ENCODE data around the gene COL5A3. TPM values are rescaled to one million over a fixed set of nuclear protein-coding genes. Genes with fewer than 3 reads are reported as not detected.

Gene COL5A3
- polyA plus RNA-seq, 1 experiment = 24.9 TPM

DNA sequence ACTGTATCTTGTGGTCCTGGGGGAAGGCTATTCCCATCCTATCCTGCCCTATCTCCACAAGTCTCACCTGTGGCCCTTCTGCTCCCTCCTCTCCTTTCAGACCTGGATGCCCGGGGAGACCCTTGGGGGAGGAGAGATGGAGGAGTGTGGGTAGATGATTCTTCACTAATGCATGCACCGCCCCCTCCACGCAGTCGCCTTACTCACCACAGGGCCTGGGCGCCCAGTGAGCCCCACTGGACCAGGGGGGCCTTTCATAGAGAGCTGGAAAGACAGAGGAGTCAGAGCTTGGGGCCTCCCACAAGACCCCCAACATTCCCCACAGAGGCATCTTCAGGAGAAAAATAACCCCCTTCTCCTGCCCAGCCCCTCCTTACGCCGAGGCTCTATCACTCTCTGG, 14.3 kb downstream of the COL5A3 start:
- no peak overlapping the region for H3K4me3 ChIP-seq (ENCODE audit: low read depth, low read length)
- peaks cover 2% of the 10 kb centered on the region; the same call in 1 of the 2 replicates for H3K36me3 ChIP-seq (ENCODE audit: control insufficient read depth, insufficient read depth, low read length)
- TF ChIP-seq, protein P1, sequence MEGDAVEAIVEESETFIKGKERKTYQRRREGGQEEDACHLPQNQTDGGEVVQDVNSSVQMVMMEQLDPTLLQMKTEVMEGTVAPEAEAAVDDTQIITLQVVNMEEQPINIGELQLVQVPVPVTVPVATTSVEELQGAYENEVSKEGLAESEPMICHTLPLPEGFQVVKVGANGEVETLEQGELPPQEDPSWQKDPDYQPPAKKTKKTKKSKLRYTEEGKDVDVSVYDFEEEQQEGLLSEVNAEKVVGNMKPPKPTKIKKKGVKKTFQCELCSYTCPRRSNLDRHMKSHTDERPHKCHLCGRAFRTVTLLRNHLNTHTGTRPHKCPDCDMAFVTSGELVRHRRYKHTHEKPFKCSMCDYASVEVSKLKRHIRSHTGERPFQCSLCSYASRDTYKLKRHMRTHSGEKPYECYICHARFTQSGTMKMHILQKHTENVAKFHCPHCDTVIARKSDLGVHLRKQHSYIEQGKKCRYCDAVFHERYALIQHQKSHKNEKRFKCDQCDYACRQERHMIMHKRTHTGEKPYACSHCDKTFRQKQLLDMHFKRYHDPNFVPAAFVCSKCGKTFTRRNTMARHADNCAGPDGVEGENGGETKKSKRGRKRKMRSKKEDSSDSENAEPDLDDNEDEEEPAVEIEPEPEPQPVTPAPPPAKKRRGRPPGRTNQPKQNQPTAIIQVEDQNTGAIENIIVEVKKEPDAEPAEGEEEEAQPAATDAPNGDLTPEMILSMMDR (IDR thresholded peaks at IDR 0.05; ENCODE audit: insufficient read depth, low read depth, low read length) = no peak
- ChIA-PET POLR2A (no interaction called here), CTCF (interaction anchor here (0.6 to 1.2 kb wide), 3 partner anchors 31 to 328 kb away, joined by 3 to 4 read pairs (median 3); no protein-coding TSS in a partner anchor)
- no peaks in the 10 kb centered on the region for H3K27me3 ChIP-seq (ENCODE audit: control insufficient read depth, insufficient read depth, low read length)
- DNase-seq (ENCODE audit: low read depth) = no peak

DNA sequence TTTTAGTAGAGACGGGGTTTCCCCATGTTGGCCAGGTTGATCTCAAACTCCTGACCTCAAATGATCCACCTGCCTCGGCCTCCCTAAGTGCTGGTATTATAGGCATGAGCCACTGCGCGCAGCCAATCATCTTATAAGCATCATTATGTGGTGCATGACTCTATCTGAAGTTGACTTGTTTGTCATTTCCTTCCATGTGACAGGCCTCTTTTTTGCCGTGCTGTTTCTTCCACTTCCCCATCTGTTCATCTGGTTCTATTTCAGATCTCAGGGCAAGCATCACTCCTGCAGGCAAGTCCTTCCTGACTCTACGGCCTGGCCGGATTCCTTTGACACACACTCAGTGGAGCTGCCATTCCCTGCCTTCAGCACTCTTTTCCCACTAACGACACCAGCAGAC, 15.2 kb downstream of the COL5A3 start:
- TF ChIP-seq, protein P1 (IDR thresholded peaks at IDR 0.05; ENCODE audit: insufficient read depth, low read depth, low read length) = no peak
- POLR2A ChIA-PET = no interaction called here
- Histone ChIP-seq H3K36me3 (ENCODE audit: control insufficient read depth, insufficient read depth, low read length) (peaks cover 2% of the 10 kb centered on the region; the same call in 1 of the 2 replicates), H3K27me3 (ENCODE audit: control insufficient read depth, insufficient read depth, low read length) (no peaks in the 10 kb centered on the region), H3K4me3 (ENCODE audit: low read depth, low read length) (no peak overlapping the region)
- CTCF ChIA-PET = interaction anchor here (0.7 to 1.2 kb wide), 2 partner anchors 32 to 63 kb away, joined by 3 to 4 read pairs; no protein-coding TSS in a partner anchor
- no peak for DNase-seq (ENCODE audit: low read depth)

DNA sequence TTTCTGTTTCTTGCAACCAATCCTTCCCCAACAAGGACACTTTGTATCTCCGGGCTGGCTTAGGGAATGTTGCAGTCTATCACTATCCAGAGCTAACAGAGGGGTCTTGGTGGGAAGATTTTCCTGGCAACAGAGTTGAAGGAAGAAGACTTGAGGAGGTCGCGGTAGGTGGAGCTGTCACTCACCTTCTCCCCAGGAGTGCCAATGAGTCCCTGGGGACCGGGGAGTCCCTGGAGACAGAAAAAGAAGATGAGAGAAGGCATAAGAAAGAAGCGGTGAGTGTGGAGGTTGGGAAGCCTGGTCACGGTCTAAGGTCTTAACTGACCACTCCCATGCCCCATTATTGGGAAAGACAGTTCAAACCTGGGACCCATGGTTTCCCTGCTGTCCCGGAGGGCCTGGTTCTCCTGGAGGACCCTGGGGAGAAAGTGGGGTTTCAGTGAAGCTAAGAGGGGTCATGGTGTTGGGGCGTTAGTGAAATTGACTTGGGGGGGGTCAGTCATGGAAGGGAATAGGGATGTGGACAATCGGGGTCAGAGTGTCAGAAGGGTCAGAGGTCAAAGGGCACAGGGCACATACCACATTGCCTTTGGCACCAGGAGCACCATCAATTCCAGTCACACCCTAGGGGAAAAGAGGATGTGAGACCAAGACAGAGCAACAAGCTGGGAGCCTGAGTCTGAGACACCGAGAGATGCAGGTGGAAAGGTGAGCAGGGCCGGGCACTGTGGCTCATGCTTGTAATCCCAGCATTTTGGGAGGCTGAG, 18.7 kb downstream of the COL5A3 start:
- ChIA-PET POLR2A (interaction anchor here (0.9 kb wide), 1 partner anchor 107 kb away, joined by 9 read pairs; no protein-coding TSS in a partner anchor), CTCF (interaction anchor here (0.8 to 1.6 kb wide), 3 partner anchors 9 kb away, joined by 3 to 8 read pairs (median 3); no protein-coding TSS in a partner anchor)
- Histone ChIP-seq H3K36me3 (ENCODE audit: control insufficient read depth, insufficient read depth, low read length) (no peaks in the 10 kb centered on the region; the same call in none of the 2 replicates), H3K27me3 (ENCODE audit: control insufficient read depth, insufficient read depth, low read length) (no peaks in the 10 kb centered on the region), H3K4me3 (ENCODE audit: low read depth, low read length) (no peak overlapping the region)
- DNase-seq (ENCODE audit: low read depth) = no peak
- TF ChIP-seq, protein P1 (IDR thresholded peaks at IDR 0.05; ENCODE audit: insufficient read depth, low read depth, low read length) = no peak

DNA sequence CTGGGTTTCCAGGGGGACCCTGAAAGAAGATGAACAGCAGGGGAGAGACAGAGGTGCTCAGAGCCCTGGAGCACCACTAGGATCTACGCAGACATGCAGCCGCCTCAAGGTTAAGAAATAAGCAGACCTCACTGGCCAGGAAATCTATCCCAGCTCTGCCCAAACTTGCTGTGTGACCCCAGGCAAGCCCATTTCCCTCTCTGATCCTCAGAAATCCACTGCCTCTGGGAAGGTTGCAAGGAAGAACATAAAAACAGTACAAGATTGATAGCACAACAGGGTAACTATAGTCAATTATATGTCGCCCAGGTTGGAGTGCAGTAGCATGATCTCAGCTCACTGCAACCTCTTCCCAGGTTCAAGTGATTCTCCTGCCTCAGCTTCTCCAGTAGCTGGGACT, 20.8 kb downstream of the COL5A3 start:
- Histone ChIP-seq H3K36me3 (ENCODE audit: control insufficient read depth, insufficient read depth, low read length) (no peaks in the 10 kb centered on the region; the same call in 1 of the 2 replicates), H3K4me3 (ENCODE audit: low read depth, low read length) (no peak overlapping the region), H3K27me3 (ENCODE audit: control insufficient read depth, insufficient read depth, low read length) (no peaks in the 10 kb centered on the region)
- ChIA-PET CTCF (interaction anchor here (7.6 kb wide), 1 partner anchor 11 kb away, joined by 64 read pairs; no protein-coding TSS in a partner anchor), POLR2A (no interaction called here)
- TF ChIP-seq, protein P1 (IDR thresholded peaks at IDR 0.05; ENCODE audit: insufficient read depth, low read depth, low read length) = no peak
- DNase-seq (ENCODE audit: low read depth) = no peak

DNA sequence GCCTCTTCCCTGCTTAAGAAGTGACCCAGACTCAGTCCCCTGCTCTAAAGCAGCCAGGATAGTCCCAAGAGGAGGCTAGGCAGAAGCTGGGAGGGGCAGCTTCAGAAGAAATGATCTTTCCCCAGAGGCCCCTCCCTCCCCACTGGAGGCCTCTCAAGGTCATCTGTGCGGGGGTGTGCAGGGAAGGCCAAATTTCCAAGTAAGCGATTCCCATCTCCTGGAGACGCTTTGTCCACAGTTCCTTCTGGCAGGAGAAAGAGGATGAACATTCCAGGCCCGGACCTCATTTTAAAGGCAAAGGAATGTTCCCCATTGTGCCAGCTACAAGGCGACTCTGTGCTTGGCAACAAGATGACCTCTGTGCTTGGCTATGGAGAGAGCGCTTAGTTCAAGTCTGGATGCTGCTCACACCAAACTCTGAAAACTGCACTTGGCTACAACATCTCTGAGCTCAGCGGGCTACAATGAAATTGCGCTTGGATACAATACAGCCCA, 23.5 kb downstream of the COL5A3 start:
- CTCF ChIA-PET = interaction anchor here (0.6 to 7.6 kb wide), 5 partner anchors 13 to 56 kb away, joined by 3 to 64 read pairs (median 4); no protein-coding TSS in a partner anchor
- POLR2A ChIA-PET = no interaction called here
- peak; percentile 35 for DNase-seq (ENCODE audit: low read depth)
- peaks cover 2% of the 10 kb centered on the region; the same call in 1 of the 2 replicates for H3K36me3 ChIP-seq (ENCODE audit: control insufficient read depth, insufficient read depth, low read length)
- H3K4me3 ChIP-seq (ENCODE audit: low read depth, low read length) = no peak overlapping the region
- TF ChIP-seq, protein P1 (IDR thresholded peaks at IDR 0.05; ENCODE audit: insufficient read depth, low read depth, low read length) = no peak
- H3K27me3 ChIP-seq (ENCODE audit: control insufficient read depth, insufficient read depth, low read length) = no peaks in the 10 kb centered on the region
